ENCODE measurements around the gene FRMD6.

GRCh38 chr14:51626185-51626584 is 25.5 kb upstream of the FRMD6 start:
- TF ChIP-seq POLR2AphosphoS5 (IDR thresholded peaks at IDR 0.05) (no peak), CTCF (IDR thresholded peaks at IDR 0.05) (no peak), POLR2A (IDR thresholded peaks at IDR 0.05) (no peak), EP300 (IDR thresholded peaks at IDR 0.05) (no peak)

Data from suprapubic skin (tissue), 4 donors.